ENCODE measurements around the gene GNG12. TPM values are rescaled to one million over a fixed set of nuclear protein-coding genes. Genes with fewer than 3 reads are reported as not detected.

The GNG12 gene
- total and polyA plus RNA-seq, 9 of the 15 experiments (the other 6 are each of a cell fraction or from before 2014, with no cell fraction given), result 2.6 to 6.0 (median 4.1) TPM

DNA sequence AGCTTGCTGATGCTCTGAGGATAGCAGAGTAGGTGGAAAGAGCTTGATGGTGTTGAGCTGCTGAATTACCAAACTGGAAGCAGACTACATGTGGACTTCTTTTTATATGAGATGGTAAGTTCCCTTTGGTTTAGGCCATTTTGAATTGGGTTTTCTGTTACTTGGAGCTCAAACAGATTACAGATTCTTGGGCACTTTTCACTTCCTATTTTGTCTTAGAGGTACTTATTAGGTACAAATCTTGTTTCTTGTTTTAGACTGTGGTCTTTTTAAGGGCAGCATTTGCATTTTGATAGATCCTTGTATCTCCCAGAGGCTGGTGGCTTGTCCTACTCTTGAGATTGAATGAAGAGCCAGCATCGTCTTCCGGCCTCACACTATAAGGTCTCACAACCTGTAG is 78.1 kb downstream of the GNG12 start:
- Histone ChIP-seq H3K27ac (ENCODE audit: extremely low read depth, low read depth, low read length) (no peak overlapping the region), H3K4me1 (replicated peaks in 1 of 2; ENCODE audit: control insufficient read depth in 2 of 2, insufficient read depth in 2 of 2, low read length in 2 of 2) (peaks cover 17 to 38% of the 10 kb centered on the region in 2 experiments), H4K20me1 (replicated peaks; ENCODE audit: control insufficient read depth, insufficient read depth, low read length) (no peaks in the 10 kb centered on the region), H3K9me3 (replicated peaks; ENCODE audit: control insufficient read depth, insufficient read depth, low read depth, low read length) (no peaks in the 10 kb centered on the region), H3K9me1 (ENCODE audit: control insufficient read depth, insufficient read depth, low read length) (no peaks in the 10 kb centered on the region), H3K79me2 (ENCODE audit: control insufficient read depth, insufficient read depth, low read length) (no peaks in the 10 kb centered on the region), H3K4me2 (ENCODE audit: insufficient read depth, low read length) (no peak overlapping the region), H3K4me3 (no peak overlapping the region), H3K9ac (ENCODE audit: insufficient read depth in 1 of 2, low read depth in 2 of 2, low read length in 2 of 2) (no peak overlapping the region), H3K27me3 (ENCODE audit: control insufficient read depth in 2 of 2, insufficient read depth in 2 of 2, low read length in 2 of 2) (no peaks in the 10 kb centered on the region), H3K36me3 (ENCODE audit: control insufficient read depth, insufficient read depth, low read length) (no peaks in the 10 kb centered on the region), H2AFZ (ENCODE audit: low read depth, low read length) (no peak overlapping the region)
- in situ Hi-C loops (cut with MboI) (no loop called here), intact Hi-C loops (cut with micrococcal nuclease) (no loop called here)
- TF ChIP-seq TRIM28 (IDR thresholded peaks at IDR 0.05), result no peak
- no peak for TF ChIP-seq EWSR1 (IDR thresholded peaks at IDR 0.05; ENCODE audit: borderline replicate concordance, low read depth, partially characterized antibody)
- TF ChIP-seq CBX1 (IDR thresholded peaks at IDR 0.05; ENCODE audit: low read depth), result no peak
- TF ChIP-seq NFIC (IDR thresholded peaks at IDR 0.05), result no peak
- TF ChIP-seq, protein P1, sequence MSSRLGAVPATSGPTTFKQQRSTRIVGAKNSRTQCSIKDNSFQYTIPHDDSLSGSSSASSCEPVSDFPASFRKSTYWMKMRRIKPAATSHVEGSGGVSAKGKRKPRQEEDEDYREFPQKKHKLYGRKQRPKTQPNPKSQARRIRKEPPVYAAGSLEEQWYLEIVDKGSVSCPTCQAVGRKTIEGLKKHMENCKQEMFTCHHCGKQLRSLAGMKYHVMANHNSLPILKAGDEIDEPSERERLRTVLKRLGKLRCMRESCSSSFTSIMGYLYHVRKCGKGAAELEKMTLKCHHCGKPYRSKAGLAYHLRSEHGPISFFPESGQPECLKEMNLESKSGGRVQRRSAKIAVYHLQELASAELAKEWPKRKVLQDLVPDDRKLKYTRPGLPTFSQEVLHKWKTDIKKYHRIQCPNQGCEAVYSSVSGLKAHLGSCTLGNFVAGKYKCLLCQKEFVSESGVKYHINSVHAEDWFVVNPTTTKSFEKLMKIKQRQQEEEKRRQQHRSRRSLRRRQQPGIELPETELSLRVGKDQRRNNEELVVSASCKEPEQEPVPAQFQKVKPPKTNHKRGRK (tag; IDR thresholded peaks at IDR 0.05), result no peak
- TF ChIP-seq FOXP1 (CRISPR knock-in tag; IDR thresholded peaks at IDR 0.05), result no peak
- no TSS peak for BruUV-seq (replicated peaks)
- FAIRE-seq, result no peak
- DNase-seq (ENCODE audit: extremely low read depth in 1 of 4, low spot score in 3 of 4), result no peak
- ATAC-seq, result no peak
- 96% methylated on average over 2 of the region's 2 CpGs for WGBS (ENCODE audit: insufficient coverage, low coverage, missing lambda C conversion rate)
- ChIA-PET POLR2A (interaction anchor here (0.6 to 1.4 kb wide), 3 partner anchors 66 to 182 kb away, joined by 3 to 4 read pairs (median 3); no protein-coding TSS in a partner anchor), CTCF (ENCODE audit: low intra/inter-chr PET ratio) (no interaction called here)

Data from K562 (cell line).